ENCODE results near the gene DRC7.

Gene DRC7

GRCh38 chr16:57738844-57739243, 44.2 kb downstream of the DRC7 start:
- no peak overlapping the region for H3K27ac ChIP-seq
- no peak overlapping the region for H3K4me3 ChIP-seq
- DNase-seq (ENCODE audit: low spot score), result no peak
- TF ChIP-seq CTCF (IDR thresholded peaks at IDR 0.05), result no peak

DNA sequence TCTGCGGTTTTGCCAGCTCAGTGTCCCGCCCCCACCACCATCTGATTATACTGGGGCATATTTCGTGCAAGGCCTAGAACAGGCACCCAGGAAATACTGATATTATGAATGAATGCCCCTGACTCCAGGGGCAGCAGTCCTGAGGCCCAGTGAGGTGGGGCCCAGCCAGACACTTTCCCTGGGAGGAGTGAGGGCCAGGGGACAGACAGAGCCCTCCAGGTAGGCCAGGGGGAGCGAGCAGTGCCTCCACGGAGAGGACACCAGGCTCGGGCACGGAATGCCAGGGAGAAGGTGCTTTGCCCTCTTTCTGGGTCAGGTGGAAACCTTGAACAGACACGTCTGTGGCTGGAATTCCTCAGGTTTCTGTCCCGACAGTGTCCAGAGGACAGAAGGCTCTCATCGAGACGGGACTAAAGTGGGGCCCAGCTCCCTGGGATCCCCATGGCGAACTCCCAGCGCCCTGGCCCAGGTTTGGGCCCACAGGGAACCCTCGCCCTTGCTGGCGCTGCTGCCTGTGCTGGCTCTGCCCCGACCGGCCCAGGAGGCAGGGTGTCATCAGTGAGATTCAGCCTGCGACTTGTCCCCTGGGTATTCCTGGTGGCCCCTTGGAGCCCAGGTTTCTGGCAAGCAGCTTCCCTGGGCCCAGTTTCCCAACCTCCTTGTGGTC, 45.3 kb downstream of the DRC7 start:
- DNase-seq (ENCODE audit: low spot score), result no peak
- TF ChIP-seq CTCF (IDR thresholded peaks at IDR 0.05), result no peak
- H3K27ac ChIP-seq, result no peak overlapping the region
- no peak overlapping the region for H3K4me3 ChIP-seq

GRCh38 chr16:57740423-57741071, 45.9 kb downstream of the DRC7 start:
- Histone ChIP-seq H3K4me3 (no peak overlapping the region), H3K27ac (no peak overlapping the region)
- DNase-seq (ENCODE audit: low spot score), result no peak
- no peak for TF ChIP-seq CTCF (IDR thresholded peaks at IDR 0.05)

GRCh38 chr16:57741660-57742191, 47.1 kb downstream of the DRC7 start:
- DNase-seq (ENCODE audit: low spot score), result no peak
- H3K27ac ChIP-seq, result no peak overlapping the region
- no peak for TF ChIP-seq CTCF (IDR thresholded peaks at IDR 0.05)

DNA sequence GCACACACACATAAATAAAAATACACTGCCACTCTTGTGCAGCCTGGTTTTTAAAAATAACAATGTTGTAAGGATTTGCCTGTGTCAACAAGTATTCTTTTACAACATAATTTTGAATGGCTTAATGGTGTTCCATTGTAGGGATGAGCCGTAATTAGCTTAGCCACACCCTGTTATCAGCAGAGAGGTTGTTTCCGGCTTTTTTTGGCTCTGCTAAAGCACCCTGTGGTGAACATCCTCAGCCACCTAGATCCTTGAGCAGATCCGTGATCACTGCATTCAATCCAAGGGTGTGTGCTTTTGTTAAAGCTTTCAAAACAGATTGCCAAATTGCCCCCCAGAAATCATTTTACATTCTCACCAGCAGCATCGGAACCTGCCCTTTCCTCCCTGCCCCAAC, 47.9 kb downstream of the DRC7 start:
- no peak for DNase-seq (ENCODE audit: low spot score)
- no peak overlapping the region for H3K4me3 ChIP-seq
- no peak overlapping the region for H3K27ac ChIP-seq
- TF ChIP-seq CTCF (IDR thresholded peaks at IDR 0.05), result no peak

More at GRCh38 chr16:57741660-57742191, 47.1 kb downstream of the DRC7 start:
- H3K4me3 ChIP-seq, result no peak overlapping the region

GRCh38 chr16:57743458-57743857, 48.9 kb downstream of the DRC7 start:
- TF ChIP-seq CTCF (IDR thresholded peaks at IDR 0.05), result no peak
- no peak for DNase-seq (ENCODE audit: low spot score)
- H3K4me3 ChIP-seq, result no peak overlapping the region
- H3K27ac ChIP-seq, result no peak overlapping the region
